Astrocyte (in vitro differentiated cells and primary cell): ENCODE results near the gene GRK2. TPM values are rescaled to one million over a fixed set of nuclear protein-coding genes. Genes with fewer than 3 reads are reported as not detected.

Experiments
- total RNA-seq: library from RNA; stranded (reverse); gene quantifications from 2 replicates; pipeline ENCODE4 v1.2.1, GENCODE V29; 2021

Gene GRK2
- total RNA-seq, 1 donor from 2014 or later, result 34.0 TPM

Other genes starting within 250 kb of the GRK2 start
- gene SYT12, start 243.3 kb upstream of the GRK2 start, total RNA-seq, result 0.34 and 0.62 TPM in 2 replicates
- 29.8 and 30.4 TPM in 2 replicates for gene RHOD, start 209.6 kb upstream of the GRK2 start, total RNA-seq
- 65.2 and 70.4 TPM in 2 replicates for gene KDM2A, start 147.2 kb upstream of the GRK2 start, total RNA-seq
- 39.4 and 40.8 TPM in 2 replicates for gene ANKRD13D, start 22.8 kb downstream of the GRK2 start, total RNA-seq
- gene SSH3, start 37.1 kb downstream of the GRK2 start, total RNA-seq, result 19.1 and 20.1 TPM in 2 replicates
- 53.5 and 69.2 TPM in 2 replicates for gene POLD4, start 87.1 kb downstream of the GRK2 start, total RNA-seq
- gene CLCF1, start 107.1 kb downstream of the GRK2 start, total RNA-seq, result 17.4 and 17.6 TPM in 2 replicates
- 9.2 and 9.4 TPM in 2 replicates for gene RAD9A, start 125.5 kb downstream of the GRK2 start, total RNA-seq
- gene PPP1CA, start 135.4 kb downstream of the GRK2 start, total RNA-seq, result 157 and 159 TPM in 2 replicates
- gene TBC1D10C, start 137.6 kb downstream of the GRK2 start, total RNA-seq, result 0.16 TPM in 1 of 2 replicates, not detected in the other
- 0.10 and 0.23 TPM in 2 replicates for gene CARNS1, start 149.2 kb downstream of the GRK2 start, total RNA-seq
- gene RPS6KB2, start 162.0 kb downstream of the GRK2 start, total RNA-seq, result 52.9 and 57.0 TPM in 2 replicates
- 1.7 and 2.3 TPM in 2 replicates for gene PTPRCAP, start 171.2 kb downstream of the GRK2 start, total RNA-seq
- gene CORO1B, start 177.0 kb downstream of the GRK2 start, total RNA-seq, result 102 and 124 TPM in 2 replicates
- not detected in 2 replicates for gene GPR152, start 186.3 kb downstream of the GRK2 start, total RNA-seq
- gene CABP4, start 188.9 kb downstream of the GRK2 start, total RNA-seq, result not detected in 2 replicates
- gene TMEM134, start 202.8 kb downstream of the GRK2 start, total RNA-seq, result 38.0 and 48.1 TPM in 2 replicates
- gene AIP, start 216.6 kb downstream of the GRK2 start, total RNA-seq, result 42.1 and 43.6 TPM in 2 replicates
- gene PITPNM1, start 238.9 kb downstream of the GRK2 start, total RNA-seq, result 61.1 and 71.5 TPM in 2 replicates
- 36.1 and 45.0 TPM in 2 replicates for gene CDK2AP2, start 241.7 kb downstream of the GRK2 start, total RNA-seq